Activated T-cell treated with anti-CD3 and anti-CD28 coated beads, Interleukin-2, amount 50 U/mL, for 72 hours (primary cell): Measurements from ENCODE around the gene NHLH2. TPM values are rescaled to one million over a fixed set of nuclear protein-coding genes. Genes with fewer than 3 reads are reported as not detected.

ENCODE experiments used
- ATAC-seq, 2 donors: fragments of 150-1000 bp; cut with Tn5 transposase; replicated peaks in 1 of 2; 2 replicates each; pipeline ENCODE4 v1.10.0; 2021; ENCODE audit warnings: moderate library complexity in 2 of 2, mild to moderate bottlenecking in 1 of 2
- DNase-seq, 2 donors: peaks; one replicate each; pipeline ENCODE4 v3.0.0; 2021 to 2022; ENCODE audit warnings: mixed read lengths in 1 of 2
- H3K27ac Mint-ChIP-seq: one replicate; pipeline ENCODE4 v1.8.0; 2022; ENCODE audit warnings: mild to moderate bottlenecking, moderate library complexity, mixed read lengths
- H3K27me3 Mint-ChIP-seq: one replicate; pipeline ENCODE4 v1.8.0; 2022; ENCODE audit warnings: low read depth, mixed read lengths
- H3K36me3 Mint-ChIP-seq, 2 donors: one replicate each; pipeline ENCODE4 v1.8.0; 2022; ENCODE audit warnings: mixed read lengths in 2 of 2, mild to moderate bottlenecking in 1 of 2; ENCODE audit not compliant: insufficient read depth in 2 of 2
- H3K4me1 Mint-ChIP-seq: one replicate; pipeline ENCODE4 v1.8.0; 2022; ENCODE audit warnings: low read depth, mixed read lengths
- H3K4me3 Mint-ChIP-seq, 2 donors: one replicate each; pipeline ENCODE4 v1.8.0; 2022; ENCODE audit warnings: mild to moderate bottlenecking in 2 of 2, mixed read lengths in 2 of 2, moderate library complexity in 2 of 2
- H3K9me3 Mint-ChIP-seq, 2 donors: one replicate each; pipeline ENCODE4 v1.8.0; 2022; ENCODE audit warnings: mixed read lengths in 2 of 2
- total RNA-seq, 2 donors: library from RNA; stranded (reverse); gene quantifications; one replicate each; pipeline ENCODE4 v1.2.3, GENCODE V29; 2022

The NHLH2 gene
- total RNA-seq, 2 donors from 2014 or later, result 0.10 TPM; not detected in 1

GRCh38 chr1:115830963-115831362, 10.0 kb downstream of the NHLH2 start:
- peaks cover 11% of the 10 kb centered on the region for H3K4me1 Mint-ChIP-seq
- no peak overlapping the region for H3K4me3 Mint-ChIP-seq
- DNase-seq (no peak), ATAC-seq (no peak)
- peaks cover 64% of the 10 kb centered on the region for H3K27me3 Mint-ChIP-seq
- no peak overlapping the region for H3K27ac Mint-ChIP-seq
- no peaks in the 10 kb centered on the region for H3K36me3 Mint-ChIP-seq
- H3K9me3 Mint-ChIP-seq, result no peaks in the 10 kb centered on the region

GRCh38 chr1:115829947-115830346, 11.0 kb downstream of the NHLH2 start:
- DNase-seq (no peak), ATAC-seq (no peak)
- Mint-ChIP-seq H3K27me3 (peaks cover 62% of the 10 kb centered on the region), H3K4me1 (peaks cover 11% of the 10 kb centered on the region), H3K4me3 (no peak overlapping the region), H3K36me3 (no peaks in the 10 kb centered on the region), H3K27ac (no peak overlapping the region), H3K9me3 (no peaks in the 10 kb centered on the region)

GRCh38 chr1:115829023-115829674, 11.8 kb downstream of the NHLH2 start:
- Mint-ChIP-seq H3K27ac (no peak overlapping the region), H3K36me3 (no peaks in the 10 kb centered on the region), H3K4me3 (peak overlapping the region; percentile 79 to 80), H3K27me3 (peaks cover 64% of the 10 kb centered on the region), H3K9me3 (no peaks in the 10 kb centered on the region), H3K4me1 (peaks cover 11% of the 10 kb centered on the region)
- ATAC-seq (no peak), DNase-seq (no peak)

GRCh38 chr1:115828101-115829022, 12.6 kb downstream of the NHLH2 start:
- Mint-ChIP-seq H3K9me3 (no peaks in the 10 kb centered on the region), H3K27ac (no peak overlapping the region), H3K4me3 (peak overlapping the region; percentile 79 to 80), H3K27me3 (peaks cover 72% of the 10 kb centered on the region), H3K4me1 (peaks cover 11% of the 10 kb centered on the region), H3K36me3 (no peaks in the 10 kb centered on the region)
- ATAC-seq (peak; percentile 76 to 77), DNase-seq (peak; percentile 17 to 31)

GRCh38 chr1:115827452-115828044, 13.4 kb downstream of the NHLH2 start:
- no peak overlapping the region for H3K27ac Mint-ChIP-seq

GRCh38 chr1:115826628-115827027, 14.3 kb downstream of the NHLH2 start:
- no peaks in the 10 kb centered on the region for H3K9me3 Mint-ChIP-seq
- no peak overlapping the region for H3K27ac Mint-ChIP-seq
- peaks cover 11% of the 10 kb centered on the region for H3K4me1 Mint-ChIP-seq
- DNase-seq, result no peak
- peak in 1 of 2 donors; percentile 51 for ATAC-seq
- H3K27me3 Mint-ChIP-seq, result peaks cover 74% of the 10 kb centered on the region
- no peaks in the 10 kb centered on the region for H3K36me3 Mint-ChIP-seq
- H3K4me3 Mint-ChIP-seq, result no peak overlapping the region

More at GRCh38 chr1:115827452-115828044, 13.4 kb downstream of the NHLH2 start:
- peaks cover 11% of the 10 kb centered on the region for H3K4me1 Mint-ChIP-seq
- DNase-seq (no peak), ATAC-seq (no peak)
- H3K9me3 Mint-ChIP-seq, result no peaks in the 10 kb centered on the region
- peak overlapping the region; percentile 75 to 76 for H3K4me3 Mint-ChIP-seq
- H3K27me3 Mint-ChIP-seq, result peaks cover 79% of the 10 kb centered on the region
- H3K36me3 Mint-ChIP-seq, result no peaks in the 10 kb centered on the region

- no peak overlapping the region for H3K4me3 Mint-ChIP-seq
- ATAC-seq, result no peak
- DNase-seq, result no peak
- H3K27me3 Mint-ChIP-seq, result peaks cover 52% of the 10 kb centered on the region
- H3K27ac Mint-ChIP-seq, result no peak overlapping the region
- H3K9me3 Mint-ChIP-seq, result no peaks in the 10 kb centered on the region
- no peaks in the 10 kb centered on the region for H3K36me3 Mint-ChIP-seq
- no peaks in the 10 kb centered on the region for H3K4me1 Mint-ChIP-seq
These were observed 18.8 kb downstream of the NHLH2 start for GRCh38 chr1:115822117-115822516.

- H3K4me1 Mint-ChIP-seq, result no peaks in the 10 kb centered on the region
- H3K27me3 Mint-ChIP-seq, result peaks cover 10% of the 10 kb centered on the region
These were observed 25.2 kb downstream of the NHLH2 start for GRCh38 chr1:115815694-115816093.

GRCh38 chr1:115814685-115815398, 26.1 kb downstream of the NHLH2 start:
- Mint-ChIP-seq H3K27me3 (peaks cover 9% of the 10 kb centered on the region), H3K9me3 (no peaks in the 10 kb centered on the region), H3K36me3 (no peaks in the 10 kb centered on the region), H3K27ac (no peak overlapping the region), H3K4me3 (no peak overlapping the region), H3K4me1 (no peaks in the 10 kb centered on the region)
- DNase-seq, result no peak
- no peak for ATAC-seq

More at GRCh38 chr1:115815694-115816093, 25.2 kb downstream of the NHLH2 start:
- no peaks in the 10 kb centered on the region for H3K9me3 Mint-ChIP-seq
- no peak overlapping the region for H3K27ac Mint-ChIP-seq
- ATAC-seq (no peak), DNase-seq (no peak)
- no peak overlapping the region for H3K4me3 Mint-ChIP-seq
- H3K36me3 Mint-ChIP-seq, result no peaks in the 10 kb centered on the region

GRCh38 chr1:115813727-115814126, 27.2 kb downstream of the NHLH2 start:
- Mint-ChIP-seq H3K4me1 (no peaks in the 10 kb centered on the region), H3K27ac (no peak overlapping the region), H3K27me3 (peaks cover 9% of the 10 kb centered on the region), H3K4me3 (no peak overlapping the region), H3K36me3 (no peaks in the 10 kb centered on the region), H3K9me3 (no peaks in the 10 kb centered on the region)
- no peak for DNase-seq
- no peak for ATAC-seq

- Mint-ChIP-seq H3K27ac (no peak overlapping the region), H3K36me3 (no peaks in the 10 kb centered on the region), H3K4me1 (no peaks in the 10 kb centered on the region), H3K4me3 (no peak overlapping the region), H3K9me3 (no peaks in the 10 kb centered on the region), H3K27me3 (peaks cover 23% of the 10 kb centered on the region)
- DNase-seq, result no peak
- ATAC-seq, result peak; percentile 37 to 65
These were observed 29.6 kb downstream of the NHLH2 start for GRCh38 chr1:115811140-115811828.

GRCh38 chr1:115810609-115811008, 30.3 kb downstream of the NHLH2 start:
- H3K9me3 Mint-ChIP-seq, result no peaks in the 10 kb centered on the region
- H3K27ac Mint-ChIP-seq, result no peak overlapping the region
- no peaks in the 10 kb centered on the region for H3K4me1 Mint-ChIP-seq
- no peak overlapping the region for H3K4me3 Mint-ChIP-seq
- DNase-seq (no peak), ATAC-seq (no peak)
- H3K27me3 Mint-ChIP-seq, result peaks cover 23% of the 10 kb centered on the region
- H3K36me3 Mint-ChIP-seq, result no peaks in the 10 kb centered on the region
